ENCODE measurements around the gene RBBP6. TPM values are rescaled to one million over a fixed set of nuclear protein-coding genes. Genes with fewer than 3 reads are reported as not detected.

The RBBP6 gene
- polyA plus RNA-seq, 1 of the 3 experiments (the other 2 are of a cell fraction) = 15.1 TPM

GRCh38 chr16:24504472-24505345, 34.7 kb upstream of the RBBP6 start (continued):
- TF ChIP-seq FOSL2 (IDR thresholded peaks at IDR 0.05; ENCODE audit: borderline replicate concordance, low read depth) (no peak), USF1 (IDR thresholded peaks at IDR 0.05; ENCODE audit: borderline replicate concordance, low read depth) (no peak), TCF12 (IDR thresholded peaks at IDR 0.05) (no peak), RAD21 (IDR thresholded peaks at IDR 0.05; ENCODE audit: low read length) (peak; percentile 91), ZBTB33 (IDR thresholded peaks at IDR 0.05; ENCODE audit: borderline replicate concordance, low read depth) (no peak), PBX3 (IDR thresholded peaks at IDR 0.05) (no peak)

DNA sequence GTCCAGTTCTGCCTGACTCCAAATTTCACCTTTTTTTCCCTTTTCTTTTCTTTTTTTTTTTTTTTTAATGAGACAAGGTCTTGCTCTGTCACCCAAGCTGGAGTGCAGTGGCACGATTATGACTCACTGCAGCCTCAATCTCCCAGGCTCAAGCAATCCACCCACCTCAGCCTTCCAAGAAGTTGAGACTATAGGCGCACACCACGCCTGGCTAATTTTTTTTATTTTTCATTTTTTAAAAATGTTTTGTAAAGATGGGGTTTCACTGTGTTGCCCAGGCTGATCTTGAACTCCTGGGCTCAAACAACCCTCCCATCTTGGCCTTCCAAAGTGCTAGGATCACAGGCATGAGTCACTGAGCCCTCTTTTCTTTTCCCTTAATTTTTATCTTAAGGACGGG, 33.4 kb upstream of the RBBP6 start:
- Histone ChIP-seq H3K36me3 (replicated peaks in 1 of 2; ENCODE audit: control insufficient read depth in 1 of 2, insufficient read depth in 2 of 2, low read length in 1 of 2) (no peaks in the 10 kb centered on the region), H3K4me2 (no peak overlapping the region), H3K79me2 (ENCODE audit: insufficient read depth) (no peaks in the 10 kb centered on the region), H3K27me3 (ENCODE audit: insufficient read depth) (no peaks in the 10 kb centered on the region), H3K4me1 (ENCODE audit: control insufficient read depth in 1 of 2, insufficient read depth in 2 of 2, low read depth in 1 of 2, low read length in 1 of 2) (peaks cover 0 to 4% of the 10 kb centered on the region in 2 experiments; a peak in 1 of 4 replicates), H3K4me3 (ENCODE audit: low read depth in 2 of 2, low read length in 1 of 2) (no peak overlapping the region), H3K27ac (ENCODE audit: low read depth in 2 of 2, low read length in 1 of 2) (no peak overlapping the region), H4K20me1 (ENCODE audit: insufficient read depth) (no peaks in the 10 kb centered on the region), H3K9ac (no peak overlapping the region), H3K9me3 (no peaks in the 10 kb centered on the region), H3K9me2 (no peaks in the 10 kb centered on the region), H3F3A (replicated peaks; ENCODE audit: insufficient read depth) (peaks cover 10% of the 10 kb centered on the region), H2AFZ (ENCODE audit: low read depth) (no peak overlapping the region)
- 42% methylated on average over 4 of the region's 4 CpGs for WGBS (ENCODE audit: low lambda C conversion rate)
- TF ChIP-seq NFIC (IDR thresholded peaks at IDR 0.05; ENCODE audit: borderline replicate concordance) = no peak
- TF ChIP-seq NRF1 (IDR thresholded peaks at IDR 0.05; ENCODE audit: low read depth, low read length) = no peak
- no peak for TF ChIP-seq GATA2 (CRISPR knock-in tag; IDR thresholded peaks at IDR 0.05)
- TF ChIP-seq RFX5 (IDR thresholded peaks at IDR 0.05; ENCODE audit: low read length) = no peak
- TF ChIP-seq ZBTB33 (IDR thresholded peaks at IDR 0.05; ENCODE audit: borderline replicate concordance, low read depth) = no peak
- TF ChIP-seq CHD2 (IDR thresholded peaks at IDR 0.05; ENCODE audit: low read length, partially characterized antibody) = no peak
- no peak for TF ChIP-seq TAF1 (IDR thresholded peaks at IDR 0.05; ENCODE audit: borderline replicate concordance, low read depth, low read length)
- no peak for TF ChIP-seq FOSL2 (IDR thresholded peaks at IDR 0.05; ENCODE audit: borderline replicate concordance, low read depth)
- TF ChIP-seq TEAD4 (IDR thresholded peaks at IDR 0.05; ENCODE audit: borderline replicate concordance, insufficient read depth) = no peak
- TF ChIP-seq TCF12 (IDR thresholded peaks at IDR 0.05) = no peak
- no peak for TF ChIP-seq RXRA (IDR thresholded peaks at IDR 0.05; ENCODE audit: borderline replicate concordance, low read depth)
- no peak for TF ChIP-seq MXI1 (IDR thresholded peaks at IDR 0.05; ENCODE audit: low read depth, low read length)
- no peak for TF ChIP-seq POLR2AphosphoS5 (IDR thresholded peaks at IDR 0.05; ENCODE audit: low read depth, low read length)
- TF ChIP-seq FOXM1 (IDR thresholded peaks at IDR 0.05; ENCODE audit: low read depth) = no peak
- TF ChIP-seq GABPA (IDR thresholded peaks at IDR 0.05; ENCODE audit: low read depth) = no peak
- no peak for TF ChIP-seq MEF2A (IDR thresholded peaks at IDR 0.05; ENCODE audit: borderline replicate concordance, low read depth)
- no peak for TF ChIP-seq MAX (IDR thresholded peaks at IDR 0.05; ENCODE audit: low read depth)
- TF ChIP-seq EZH2phosphoT487 (IDR thresholded peaks at IDR 0.05; ENCODE audit: borderline replicate concordance, low read depth) = no peak
- TF ChIP-seq USF2 (IDR thresholded peaks at IDR 0.05; ENCODE audit: borderline replicate concordance, low read depth, low read length) = no peak
- no peak for TF ChIP-seq ELF1 (IDR thresholded peaks at IDR 0.05)
- DNase-seq = no peak
- ChIA-PET CTCF (interaction anchor here (0.6 to 7.7 kb wide), 13 partner anchors 9 to 706 kb away, joined by 3 to 125 read pairs (median 8); no protein-coding TSS in a partner anchor), POLR2A (no interaction called here)
